ENCODE results near the gene ATP6V1B1.

ATP6V1B1 gene

GRCh38 chr2:70935468-70936164 lies at the start of gene ATP6V1B1:
ATP6V1B1 (plus strand) TSS chr2:70935900; CDS start chr2:70935955, 55 bp downstream.
- DNase-seq, result no peak

- DNase-seq, result no peak
Observed at GRCh38 chr2:70886541-70886987, 49.1 kb upstream of the ATP6V1B1 start.

GRCh38 chr2:70887208-70887549 lies 48.5 kb upstream of the ATP6V1B1 start:
- no peak for DNase-seq

GRCh38 chr2:70887550-70888246 lies 48.0 kb upstream of the ATP6V1B1 start:
- no peak for DNase-seq

GRCh38 chr2:70888366-70888922 lies 47.3 kb upstream of the ATP6V1B1 start:
- DNase-seq, result no peak

GRCh38 chr2:70888923-70889715 lies 46.6 kb upstream of the ATP6V1B1 start:
- no peak for DNase-seq

- no peak for DNase-seq
Observed at GRCh38 chr2:70889716-70890037, 46.0 kb upstream of the ATP6V1B1 start.

- no peak for DNase-seq
Observed at GRCh38 chr2:70890469-70891065, 45.1 kb upstream of the ATP6V1B1 start.

- no peak for DNase-seq
Observed at GRCh38 chr2:70891572-70892357, 43.9 kb upstream of the ATP6V1B1 start.

- DNase-seq, result no peak
Observed at GRCh38 chr2:70892750-70893149, 43.0 kb upstream of the ATP6V1B1 start.

GRCh38 chr2:70893186-70893585 lies 42.5 kb upstream of the ATP6V1B1 start:
- DNase-seq, result no peak

GRCh38 chr2:70894765-70895164 lies 40.9 kb upstream of the ATP6V1B1 start:
- no peak for DNase-seq

- no peak for DNase-seq
Observed at GRCh38 chr2:70895249-70895648, 40.5 kb upstream of the ATP6V1B1 start.

- DNase-seq, result no peak
Observed at GRCh38 chr2:70895998-70896764, 39.5 kb upstream of the ATP6V1B1 start.

- DNase-seq, result no peak
Observed at GRCh38 chr2:70896765-70897202, 38.9 kb upstream of the ATP6V1B1 start.

GRCh38 chr2:70897203-70897976 lies 38.3 kb upstream of the ATP6V1B1 start:
- DNase-seq, result no peak

GRCh38 chr2:70897977-70898226 lies 37.8 kb upstream of the ATP6V1B1 start:
- DNase-seq, result no peak

- DNase-seq, result no peak
Observed at GRCh38 chr2:70898363-70899240, 37.1 kb upstream of the ATP6V1B1 start.

- DNase-seq, result no peak
Observed at GRCh38 chr2:70901227-70902066, 34.3 kb upstream of the ATP6V1B1 start.
